H7 (cell line): ENCODE measurements around the gene NUDC. TPM values are rescaled to one million over a fixed set of nuclear protein-coding genes. Genes with fewer than 3 reads are reported as not detected.
"Not testable (repeated sequence)": the region's sequence is repeated elsewhere in the genome, so short reads cannot be mapped to it uniquely, and the experiment has no call there.

Source experiments
- DNase-seq: peaks from one replicate; pipeline ENCODE4 v3.0.0; 2012
- H3K27me3 ChIP-seq: 2 replicates; pipeline ENCODE4 v1.6.0; 2011; ENCODE audit warnings: mild to moderate bottlenecking, low read length; ENCODE audit not compliant: control insufficient read depth, insufficient read depth
- H3K36me3 ChIP-seq: replicated peaks from 2 replicates; pipeline ENCODE4 v1.5.1; 2011; ENCODE audit warnings: low read length; ENCODE audit not compliant: control insufficient read depth, insufficient read depth
- H3K4me3 ChIP-seq: 2 replicates; pipeline ENCODE4 v1.5.1; 2011; ENCODE audit warnings: low read depth, mild to moderate bottlenecking, control low read depth, low read length, moderate library complexity; ENCODE audit not compliant: insufficient read depth
- total RNA-seq: library from RNA; depleted of rRNA; stranded (reverse); fragments of >200 nt; shearing (Covaris generic); gene quantifications from 2 replicates; pipeline ENCODE4 v1.2.3, GENCODE V29; 2014; rRNA removed

NUDC gene
- total RNA-seq: 65.3 and 76.4 TPM in 2 replicates

GRCh38 chr1:26921540-26922430 is at the start of gene NUDC:
NUDC (plus strand) TSS chr1:26921743; CDS start chr1:26921849, 106 bp downstream.
- H3K27me3 ChIP-seq: no peaks in the 10 kb centered on the region
- DNase-seq: peak; percentile 97
- H3K36me3 ChIP-seq: peaks cover 10% of the 10 kb centered on the region
- peak within 1 kb of the TSS; percentile 100 for H3K4me3 ChIP-seq

GRCh38 chr1:26873097-26873496 is 48.4 kb upstream of the NUDC start:
- not testable (repeated sequence) for H3K36me3 ChIP-seq, H3K4me3 ChIP-seq, H3K27me3 ChIP-seq, DNase-seq

GRCh38 chr1:26874896-26875295 is 46.6 kb upstream of the NUDC start:
- Histone ChIP-seq H3K4me3 (no peak overlapping the region), H3K27me3 (no peaks in the 10 kb centered on the region), H3K36me3 (peaks cover 5% of the 10 kb centered on the region)
- no peak for DNase-seq

GRCh38 chr1:26877326-26877725 is 44.2 kb upstream of the NUDC start:
- DNase-seq: no peak

GRCh38 chr1:26879793-26880192 is 41.8 kb upstream of the NUDC start:
- H3K4me3 ChIP-seq: no peak overlapping the region
- no peak for DNase-seq
- H3K27me3 ChIP-seq: no peaks in the 10 kb centered on the region
- H3K36me3 ChIP-seq: peaks cover 19% of the 10 kb centered on the region

More at GRCh38 chr1:26877326-26877725, 44.2 kb upstream of the NUDC start:
- Histone ChIP-seq H3K36me3 (peaks cover 5% of the 10 kb centered on the region), H3K4me3 (no peak overlapping the region), H3K27me3 (no peaks in the 10 kb centered on the region)

- not testable (repeated sequence) for H3K27me3 ChIP-seq, H3K4me3 ChIP-seq, DNase-seq
- H3K36me3 ChIP-seq: peaks cover 31% of the 10 kb centered on the region
Measured at GRCh38 chr1:26881611-26882010, 39.9 kb upstream of the NUDC start.

- no peaks in the 10 kb centered on the region for H3K27me3 ChIP-seq
- no peak overlapping the region for H3K4me3 ChIP-seq
- no peak for DNase-seq
- H3K36me3 ChIP-seq: peaks cover 30% of the 10 kb centered on the region
Measured at GRCh38 chr1:26882696-26883463, 38.7 kb upstream of the NUDC start.

- Histone ChIP-seq H3K27me3 (no peaks in the 10 kb centered on the region), H3K36me3 (peaks cover 31% of the 10 kb centered on the region), H3K4me3 (no peak overlapping the region)
- peak; percentile 61 for DNase-seq
Measured at GRCh38 chr1:26887125-26887524, 34.4 kb upstream of the NUDC start.

- Histone ChIP-seq H3K36me3 (peaks cover 27% of the 10 kb centered on the region), H3K4me3 (no peak overlapping the region), H3K27me3 (no peaks in the 10 kb centered on the region)
- DNase-seq: no peak
Measured at GRCh38 chr1:26888231-26888630, 33.3 kb upstream of the NUDC start.

GRCh38 chr1:26889551-26890466 is 31.7 kb upstream of the NUDC start, which contains the start of gene GPN2:
GPN2 (minus strand) TSS chr1:26890283; CDS start chr1:26890096, 187 bp downstream.
- Histone ChIP-seq H3K4me3 (peak within 1 kb of the TSS; percentile 99), H3K27me3 (no peaks in the 10 kb centered on the region), H3K36me3 (peaks cover 22% of the 10 kb centered on the region)
- peak; percentile 94 for DNase-seq

GRCh38 chr1:26890467-26890796 is 31.1 kb upstream of the NUDC start:
- peak overlapping the region; percentile 99 for H3K4me3 ChIP-seq
- DNase-seq: no peak
- H3K27me3 ChIP-seq: no peaks in the 10 kb centered on the region
- H3K36me3 ChIP-seq: peaks cover 18% of the 10 kb centered on the region

- DNase-seq: no peak
- Histone ChIP-seq H3K36me3 (peaks cover 10% of the 10 kb centered on the region), H3K4me3 (no peak overlapping the region), H3K27me3 (no peaks in the 10 kb centered on the region)
Measured at GRCh38 chr1:26894263-26894662, 27.3 kb upstream of the NUDC start.

GRCh38 chr1:26897351-26897750 is 24.2 kb upstream of the NUDC start:
- no peak overlapping the region for H3K4me3 ChIP-seq
- no peak for DNase-seq
- peaks cover 10% of the 10 kb centered on the region for H3K36me3 ChIP-seq
- no peaks in the 10 kb centered on the region for H3K27me3 ChIP-seq
